ENCODE measurements around the gene FARS2.

DNA sequence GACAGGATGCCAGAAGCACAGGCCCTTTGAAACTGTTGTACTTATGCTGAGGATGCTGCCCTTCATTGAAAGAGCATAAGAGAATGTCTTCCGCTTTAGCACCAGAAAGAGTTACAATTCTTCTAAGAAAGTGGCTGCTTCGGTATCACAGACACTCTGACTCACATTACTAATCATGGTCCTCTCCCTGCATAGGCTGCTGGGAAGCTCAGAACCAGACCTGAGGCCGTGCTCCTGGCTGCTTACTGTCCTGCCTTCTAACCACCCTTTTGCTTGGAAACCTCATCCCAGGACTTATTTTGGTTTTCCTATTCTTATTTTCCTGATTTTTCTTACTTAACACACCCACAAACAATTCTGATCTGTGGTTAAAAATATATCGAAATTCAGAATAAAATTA, 23.5 kb upstream of the FARS2 start:
- TF ChIP-seq ELF4 (IDR thresholded peaks at IDR 0.05) (no peak), SUZ12 (IDR thresholded peaks at IDR 0.05) (no peak), FOXA1 (IDR thresholded peaks at IDR 0.05) (no peak), HDGF (IDR thresholded peaks at IDR 0.05; ENCODE audit: borderline replicate concordance) (no peak), FOXM1 (IDR thresholded peaks at IDR 0.05; ENCODE audit: borderline replicate concordance) (no peak), ARNT (IDR thresholded peaks at IDR 0.05) (no peak), SP1 (IDR thresholded peaks at IDR 0.05) (no peak), CTBP1 (IDR thresholded peaks at IDR 0.05; ENCODE audit: borderline replicate concordance) (no peak), BHLHE40 (IDR thresholded peaks at IDR 0.05; ENCODE audit: borderline replicate concordance) (no peak), ZNF384 (IDR thresholded peaks at IDR 0.05) (no peak), NFRKB (IDR thresholded peaks at IDR 0.05) (no peak), L3MBTL2 (conservative IDR thresholded peaks at IDR 0.05) (no peak), FOXK2 (IDR thresholded peaks at IDR 0.05) (no peak)
